Loucy (cell line): Measurements from ENCODE around the gene LPP.

ENCODE experiments used
- CTCF ChIP-seq: fragments of 200-600 bp; sonication (generic); conservative IDR thresholded peaks from 2 replicates; pipeline ENCODE4 v1.5.1; 2014; ENCODE audit warnings: mild to moderate bottlenecking, antibody characterized with exemption, low read length
- EZH2phosphoT487 ChIP-seq: fragments of 200-600 bp; IDR thresholded peaks from 2 replicates; pipeline ENCODE4 v1.6.1; 2018; ENCODE audit warnings: antibody characterized with exemption, mild to moderate bottlenecking, moderate library complexity, borderline replicate concordance

DNA sequence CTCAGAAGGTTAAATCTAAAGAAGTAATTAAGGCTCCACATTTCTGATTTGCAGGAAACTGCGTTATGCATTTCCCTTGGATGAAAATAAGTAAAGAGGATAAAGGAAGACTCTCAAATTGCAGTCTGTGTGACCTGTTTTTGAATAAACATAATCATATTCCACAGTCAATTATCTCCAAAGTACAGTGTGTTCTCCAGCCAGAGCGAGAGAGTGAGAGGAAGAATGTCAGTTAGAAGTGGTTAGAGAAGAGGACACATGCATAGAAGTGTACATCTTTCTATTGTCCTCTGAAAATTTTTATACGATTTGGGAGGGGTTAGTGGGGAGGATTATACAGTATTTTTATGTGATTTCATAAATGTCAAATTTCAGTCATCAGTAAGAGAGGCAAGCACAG, 487.1 kb downstream of the LPP start:
- TF ChIP-seq CTCF (no peak), EZH2phosphoT487 (no peak)
